Esophagus muscularis mucosa (tissue), 4 donors: Measurements from ENCODE around the gene LRRC61. TPM values are rescaled to one million over a fixed set of nuclear protein-coding genes. Genes with fewer than 3 reads are reported as not detected.
"Not testable (repeated sequence)": the region's sequence is repeated elsewhere in the genome, so short reads cannot be mapped to it uniquely, and the experiment has no call there.

ENCODE experiments used
- DNase-seq: peaks from one replicate; pipeline ENCODE4 v3.0.0-alpha.2; 2017; ENCODE audit errors: extremely low spot score
- H3K27ac ChIP-seq, 4 donors: fragments of 200-600 bp; sonication (generic); replicated peaks in 1 of 4; 1 replicate in 3 of 4; 2 replicates in 1 of 4; pipeline ENCODE4 v1.5.1; 2016 to 2019; ENCODE audit warnings: mild to moderate bottlenecking in 1 of 4
- H3K27me3 ChIP-seq, 4 donors: fragments of 200-600 bp; sonication (generic); one replicate each; pipeline versions ENCODE4 v1.5.1 to v1.6.0; 2016 to 2019
- H3K36me3 ChIP-seq, 4 donors: fragments of 200-600 bp; sonication (generic); one replicate each; pipeline ENCODE4 v1.5.1; 2016 to 2019
- H3K4me1 ChIP-seq, 4 donors: fragments of 200-600 bp; sonication (generic); one replicate each; pipeline ENCODE4 v1.5.1; 2016 to 2019
- H3K4me3 ChIP-seq, 4 donors: fragments of 200-600 bp; sonication (generic); 1 replicate in 2 of 4; 2 replicates in 2 of 4; pipeline ENCODE4 v1.5.1; 2016 to 2019; ENCODE audit warnings: mild to moderate bottlenecking in 4 of 4, moderate library complexity in 1 of 4
- H3K9me3 ChIP-seq, 4 donors: fragments of 200-600 bp; sonication (generic); 1 replicate in 3 of 4; 2 replicates in 1 of 4; pipeline ENCODE4 v1.5.1; 2016 to 2019
- CTCF ChIP-seq, 3 experiments: fragments of 200-600 bp in 2 of 3; fragments of 450-650 bp in 1 of 3; sonication (generic) in 2 of 3; IDR thresholded peaks; one replicate each; pipeline ENCODE4 v1.5.1; 2017 to 2019; ENCODE audit warnings: antibody characterized with exemption in 3 of 3, mild to moderate bottlenecking in 2 of 3, moderate library complexity in 1 of 3
- EP300 ChIP-seq: sonication (generic); formaldehyde crosslinking; IDR thresholded peaks from one replicate; pipeline ENCODE4 v1.6.1; 2017; ENCODE audit warnings: antibody characterized with exemption
- POLR2A ChIP-seq: fragments of 450-650 bp; IDR thresholded peaks from one replicate; pipeline ENCODE4 v1.6.1; 2017; ENCODE audit warnings: antibody characterized with exemption, moderate library complexity, mild to moderate bottlenecking, low read depth
- POLR2AphosphoS5 ChIP-seq, 2 donors: sonication (generic); formaldehyde crosslinking; IDR thresholded peaks; one replicate each; pipeline ENCODE4 v1.6.1; 2017; ENCODE audit warnings: antibody characterized with exemption in 2 of 2
- WGBS: methylation state at CpG from one replicate; pipeline ENCODE4 v1.1.5; 2018; 5-methylcytosine and 5-hydroxymethylcytosine counted together
- intact Hi-C: fragments of 100-400 bp; cut with DNase I; formaldehyde crosslinking; loops from one replicate; pipeline ENCODE4 v1.15.1; 2023
- total RNA-seq, 4 donors: library from RNA; depleted of rRNA; stranded (reverse); fragments of >200 nt; gene quantifications; one replicate each; pipeline versions ENCODE4 v1.1.0 to v1.2.1, GENCODE V29; 2016

The LRRC61 gene
- total RNA-seq: 10 to 100 TPM in 2 of 4 donors, 1 to 10 TPM in 2; 7.9 to 16.5 (median 12.4) TPM

- no peaks in the 10 kb centered on the region for H3K9me3 ChIP-seq
- peaks cover 0 to 27% (median 6%) of the 10 kb centered on the region in 4 donors for H3K36me3 ChIP-seq
- H3K4me1 ChIP-seq: peaks cover 0 to 34% (median 29%) of the 10 kb centered on the region in 4 donors
- peak within 1 kb of the TSS; percentile 80 to 97 (median 88) for H3K4me3 ChIP-seq
- 14% methylated on average over 8 of the region's 82 CpGs for WGBS
- no peak for TF ChIP-seq CTCF (IDR thresholded peaks at IDR 0.05)
- TF ChIP-seq EP300: no peak
- TF ChIP-seq POLR2A: no peak
- TF ChIP-seq POLR2AphosphoS5 (IDR thresholded peaks at IDR 0.05): peak; percentile 25 to 54
- peak within 1 kb of the TSS; percentile 85 to 91 (median 88) for H3K27ac ChIP-seq
- no peak for DNase-seq
- H3K27me3 ChIP-seq: no peaks in the 10 kb centered on the region
- intact Hi-C loops: no loop called here
Measured at GRCh38 chr7:150322833-150323681, at the start of gene LRRC61, which contains the start of gene ACTR3C. LRRC61 (plus strand) TSS chr7:150323355; CDS start chr7:150336862, 13,507 bp downstream. ACTR3C (minus strand) TSS chr7:150323545; CDS start chr7:150295296, 28,249 bp downstream.

- intact Hi-C loops: not testable (repeated sequence)
Measured at GRCh38 chr7:150276132-150276695, 46.9 kb upstream of the LRRC61 start.

GRCh38 chr7:150278383-150278782, 44.8 kb upstream of the LRRC61 start:
- intact Hi-C loops, H3K4me3 ChIP-seq, H3K9me3 ChIP-seq, H3K27me3 ChIP-seq, H3K27ac ChIP-seq, H3K36me3 ChIP-seq, H3K4me1 ChIP-seq, DNase-seq: not testable (repeated sequence)
- 90% methylated on average over 9 of the region's 11 CpGs for whole genome bisulfite sequencing

More at GRCh38 chr7:150276132-150276695, 46.9 kb upstream of the LRRC61 start:
- not testable (repeated sequence) for H3K9me3 ChIP-seq, H3K4me3 ChIP-seq, H3K4me1 ChIP-seq, H3K27ac ChIP-seq, H3K36me3 ChIP-seq, H3K27me3 ChIP-seq, DNase-seq
- TF ChIP-seq CTCF (IDR thresholded peaks at IDR 0.05): peak; percentile 62 to 73 (median 72)
- 52% methylated on average over 6 of the region's 6 CpGs for WGBS

GRCh38 chr7:150281681-150282403, 41.3 kb upstream of the LRRC61 start:
- H3K9me3 ChIP-seq, H3K36me3 ChIP-seq, H3K4me1 ChIP-seq, H3K27ac ChIP-seq, DNase-seq, H3K27me3 ChIP-seq, H3K4me3 ChIP-seq: not testable (repeated sequence)
- intact Hi-C loops: loop anchor here (10.0 kb wide), 1 partner anchor 143 kb away; no protein-coding TSS in a partner anchor
- WGBS: no CpG with 5 or more reads among the region's 25 CpGs

- H3K9me3 ChIP-seq, DNase-seq, H3K4me3 ChIP-seq, H3K4me1 ChIP-seq, H3K36me3 ChIP-seq, H3K27ac ChIP-seq, H3K27me3 ChIP-seq: not testable (repeated sequence)
- WGBS: 73% methylated on average over 2 of the region's 3 CpGs
- intact Hi-C loops: loop anchor here (10.0 kb wide), 1 partner anchor 142 kb away; no protein-coding TSS in a partner anchor
Measured at GRCh38 chr7:150283111-150283510, 40.0 kb upstream of the LRRC61 start.

- WGBS: 77% methylated on average over 6 of the region's 6 CpGs
- not testable (repeated sequence) for H3K27me3 ChIP-seq, DNase-seq, H3K4me1 ChIP-seq, H3K9me3 ChIP-seq, H3K27ac ChIP-seq, H3K4me3 ChIP-seq, H3K36me3 ChIP-seq
- intact Hi-C loops: loop anchor here (10.0 kb wide), 1 partner anchor 141 kb away; no protein-coding TSS in a partner anchor
Measured at GRCh38 chr7:150283608-150284007, 39.5 kb upstream of the LRRC61 start.
